WTC11 (cell line): ENCODE results near the gene PCDH9. TPM values are rescaled to one million over a fixed set of nuclear protein-coding genes. Genes with fewer than 3 reads are reported as not detected.

ENCODE experiments used
- ATAC-seq: fragments of 200-7000 bp; cut with Tn5 transposase; 2 replicates; pipeline ENCODE4 v1.10.0; 2021; ENCODE audit warnings: mild to moderate bottlenecking, moderate library complexity
- CTCF ChIA-PET: fragments of 300-600 bp; sonication (Branson Sonifier 250); formaldehyde crosslinking; loops from one replicate; lab custom pipeline; 2021; ENCODE audit warnings: antibody characterized with exemption; lab: Charles Lee
- POLR2A ChIA-PET: fragments of 350-600 bp; sonication (Branson Sonifier 250); formaldehyde crosslinking; loops from one replicate; lab custom pipeline; 2021; ENCODE audit warnings: antibody characterized with exemption; lab: Charles Lee
- DNase-seq: peaks from one replicate; pipeline ENCODE4 v3.0.0; 2021; ENCODE audit warnings: low spot score
- H3K27ac Mint-ChIP-seq: 2 replicates; pipeline ENCODE4 v1.8.0; 2021; ENCODE audit warnings: mixed read lengths
- H3K27me3 Mint-ChIP-seq: 2 replicates; pipeline ENCODE4 v1.8.0; 2021; ENCODE audit warnings: low read depth, mild to moderate bottlenecking, moderate library complexity, mixed read lengths
- H3K36me3 Mint-ChIP-seq: 2 replicates; pipeline ENCODE4 v1.8.0; 2021; ENCODE audit warnings: mixed read lengths
- H3K4me1 Mint-ChIP-seq: 2 replicates; pipeline ENCODE4 v1.8.0; 2022; ENCODE audit warnings: mixed read lengths
- H3K4me3 Mint-ChIP-seq: 2 replicates; pipeline ENCODE4 v1.8.0; 2021; ENCODE audit warnings: mild to moderate bottlenecking, moderate library complexity, mixed read lengths
- H3K9me3 Mint-ChIP-seq: 2 replicates; pipeline ENCODE4 v1.8.0; 2021; ENCODE audit warnings: mixed read lengths
- ARID4B ChIP-seq: sonication (generic); formaldehyde crosslinking; IDR thresholded peaks from 2 replicates; pipeline ENCODE4 v1.8.0; 2023; ENCODE audit warnings: missing genetic modification reagents, mild to moderate bottlenecking, borderline replicate concordance
- ELF4 ChIP-seq: sonication (generic); formaldehyde crosslinking; IDR thresholded peaks from 2 replicates; pipeline ENCODE4 v1.8.1; 2022; ENCODE audit warnings: low read depth, mild to moderate bottlenecking, moderate library complexity, missing genetic modification reagents
- NFE2L1 ChIP-seq: sonication (generic); formaldehyde crosslinking; IDR thresholded peaks from 2 replicates; pipeline ENCODE4 v1.8.1; 2023; ENCODE audit warnings: missing genetic modification reagents
- NFYB ChIP-seq: sonication (generic); formaldehyde crosslinking; conservative IDR thresholded peaks from 2 replicates; pipeline ENCODE4 v1.8.0; 2022; ENCODE audit warnings: low read depth, missing genetic modification reagents
- NR2C2 ChIP-seq: sonication (generic); formaldehyde crosslinking; IDR thresholded peaks from 2 replicates; pipeline ENCODE4 v1.8.0; 2022; ENCODE audit warnings: mild to moderate bottlenecking, missing genetic modification reagents
- PRDM15 ChIP-seq: sonication (generic); formaldehyde crosslinking; IDR thresholded peaks from 2 replicates; pipeline ENCODE4 v1.8.0; 2022; ENCODE audit warnings: missing genetic modification reagents
- PREB ChIP-seq: sonication (generic); formaldehyde crosslinking; IDR thresholded peaks from 2 replicates; pipeline ENCODE4 v1.8.1; 2022; ENCODE audit warnings: mild to moderate bottlenecking, missing genetic modification reagents, moderate library complexity, borderline replicate concordance
- SMAD4 ChIP-seq: sonication (generic); formaldehyde crosslinking; IDR thresholded peaks from 2 replicates; pipeline ENCODE4 v1.8.0; 2022; ENCODE audit warnings: mild to moderate bottlenecking, missing genetic modification reagents
- ZNF121 ChIP-seq: sonication (generic); formaldehyde crosslinking; IDR thresholded peaks from 2 replicates; pipeline ENCODE4 v1.8.0; 2023; ENCODE audit warnings: missing genetic modification reagents
- ZNF138 ChIP-seq: sonication (generic); formaldehyde crosslinking; conservative IDR thresholded peaks from 2 replicates; pipeline ENCODE4 v1.8.1; 2022; ENCODE audit warnings: mild to moderate bottlenecking, moderate library complexity, missing genetic modification reagents
- ZNF263 ChIP-seq: sonication (generic); formaldehyde crosslinking; IDR thresholded peaks from 2 replicates; pipeline ENCODE4 v1.8.1; 2022; ENCODE audit warnings: low read depth, mild to moderate bottlenecking, moderate library complexity, missing genetic modification reagents
- ZNF396 ChIP-seq: fragments of 250-450 bp; sonication (Bioruptor Pico); IDR thresholded peaks from 2 replicates; pipeline ENCODE4 v1.8.0; 2021; ENCODE audit warnings: mild to moderate bottlenecking, moderate library complexity, borderline replicate concordance
- ZNF416 ChIP-seq: fragments of 250-450 bp; sonication (Bioruptor Pico); IDR thresholded peaks from 2 replicates; pipeline ENCODE4 v1.9.0; 2021; ENCODE audit warnings: mild to moderate bottlenecking, inconsistent platforms
- ZSCAN18 ChIP-seq: fragments of 250-450 bp; sonication (Bioruptor Pico); IDR thresholded peaks from 2 replicates; pipeline ENCODE4 v2.1.2; 2022; ENCODE audit warnings: mild to moderate bottlenecking, moderate library complexity
- total RNA-seq: library from RNA; stranded (reverse); gene quantifications from 3 replicates; pipeline ENCODE4 v1.2.3, GENCODE V29; 2021
- TF ChIP-seq, protein P1 (sequence below): sonication (generic); formaldehyde crosslinking; IDR thresholded peaks from 2 replicates; pipeline ENCODE4 v1.8.1; 2023; ENCODE audit warnings: mild to moderate bottlenecking, missing genetic modification reagents, borderline replicate concordance
- TF ChIP-seq, protein P2 (sequence below): sonication (generic); formaldehyde crosslinking; IDR thresholded peaks from 2 replicates; pipeline ENCODE4 v1.8.0; 2023; ENCODE audit warnings: mild to moderate bottlenecking, missing genetic modification reagents
- TF ChIP-seq, protein P3 (sequence below): fragments of 250-450 bp; sonication (Bioruptor Pico); IDR thresholded peaks from 2 replicates; pipeline ENCODE4 v1.9.0; 2021; ENCODE audit warnings: mild to moderate bottlenecking
- TF ChIP-seq, protein P4 (sequence below): sonication (generic); formaldehyde crosslinking; conservative IDR thresholded peaks from 2 replicates; pipeline ENCODE4 v1.8.1; 2022; ENCODE audit warnings: mild to moderate bottlenecking, missing genetic modification reagents

PCDH9 gene
- total RNA-seq, 1 experiment from 2014 or later: 0.48 TPM

DNA sequence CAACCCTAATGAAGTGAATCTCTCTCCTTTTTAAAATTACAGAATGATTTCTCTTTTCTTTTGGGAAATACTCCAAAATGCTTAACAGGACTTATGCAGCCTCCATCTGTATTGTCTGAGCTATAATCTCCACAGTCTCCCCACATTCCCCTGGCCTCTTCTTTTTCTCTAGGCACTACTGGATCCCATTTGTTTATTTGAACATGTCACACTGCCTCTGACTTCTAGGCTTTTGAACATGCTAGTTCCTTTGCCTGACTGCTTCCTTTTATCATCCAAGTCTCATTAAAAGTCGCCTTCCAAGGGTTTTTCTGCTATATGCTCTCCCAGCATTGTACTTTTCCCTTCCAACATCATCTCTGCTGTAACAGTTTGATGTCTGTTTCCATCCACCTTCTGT, 548.7 kb downstream of the PCDH9 start (continued):
- TF ChIP-seq, protein P1, sequence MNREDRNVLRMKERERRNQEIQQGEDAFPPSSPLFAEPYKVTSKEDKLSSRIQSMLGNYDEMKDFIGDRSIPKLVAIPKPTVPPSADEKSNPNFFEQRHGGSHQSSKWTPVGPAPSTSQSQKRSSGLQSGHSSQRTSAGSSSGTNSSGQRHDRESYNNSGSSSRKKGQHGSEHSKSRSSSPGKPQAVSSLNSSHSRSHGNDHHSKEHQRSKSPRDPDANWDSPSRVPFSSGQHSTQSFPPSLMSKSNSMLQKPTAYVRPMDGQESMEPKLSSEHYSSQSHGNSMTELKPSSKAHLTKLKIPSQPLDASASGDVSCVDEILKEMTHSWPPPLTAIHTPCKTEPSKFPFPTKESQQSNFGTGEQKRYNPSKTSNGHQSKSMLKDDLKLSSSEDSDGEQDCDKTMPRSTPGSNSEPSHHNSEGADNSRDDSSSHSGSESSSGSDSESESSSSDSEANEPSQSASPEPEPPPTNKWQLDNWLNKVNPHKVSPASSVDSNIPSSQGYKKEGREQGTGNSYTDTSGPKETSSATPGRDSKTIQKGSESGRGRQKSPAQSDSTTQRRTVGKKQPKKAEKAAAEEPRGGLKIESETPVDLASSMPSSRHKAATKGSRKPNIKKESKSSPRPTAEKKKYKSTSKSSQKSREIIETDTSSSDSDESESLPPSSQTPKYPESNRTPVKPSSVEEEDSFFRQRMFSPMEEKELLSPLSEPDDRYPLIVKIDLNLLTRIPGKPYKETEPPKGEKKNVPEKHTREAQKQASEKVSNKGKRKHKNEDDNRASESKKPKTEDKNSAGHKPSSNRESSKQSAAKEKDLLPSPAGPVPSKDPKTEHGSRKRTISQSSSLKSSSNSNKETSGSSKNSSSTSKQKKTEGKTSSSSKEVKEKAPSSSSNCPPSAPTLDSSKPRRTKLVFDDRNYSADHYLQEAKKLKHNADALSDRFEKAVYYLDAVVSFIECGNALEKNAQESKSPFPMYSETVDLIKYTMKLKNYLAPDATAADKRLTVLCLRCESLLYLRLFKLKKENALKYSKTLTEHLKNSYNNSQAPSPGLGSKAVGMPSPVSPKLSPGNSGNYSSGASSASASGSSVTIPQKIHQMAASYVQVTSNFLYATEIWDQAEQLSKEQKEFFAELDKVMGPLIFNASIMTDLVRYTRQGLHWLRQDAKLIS (CRISPR knock-in tag): no peak
- no peak for TF ChIP-seq NFYB (CRISPR knock-in tag)
- TF ChIP-seq, all 79 proteins: peak for 0

GRCh38 chr13:66680031-66680430, 550.1 kb downstream of the PCDH9 start:
- H3K27ac Mint-ChIP-seq: no peak overlapping the region
- ChIA-PET CTCF (no interaction called here), POLR2A (no interaction called here)
- H3K4me1 Mint-ChIP-seq: no peaks in the 10 kb centered on the region
- peaks cover 4% of the 10 kb centered on the region; the same call in 1 of the 2 replicates for H3K27me3 Mint-ChIP-seq
- ATAC-seq (no peak), DNase-seq (no peak)
- H3K36me3 Mint-ChIP-seq: peaks cover 13% of the 10 kb centered on the region
- H3K9me3 Mint-ChIP-seq: peaks cover 22% of the 10 kb centered on the region
- H3K4me3 Mint-ChIP-seq: no peak overlapping the region
- TF ChIP-seq NR2C2 (CRISPR knock-in tag) (no peak), ZNF263 (no peak), ZNF121 (CRISPR knock-in tag) (no peak), PREB (CRISPR knock-in tag) (no peak), NFE2L1 (CRISPR knock-in tag) (no peak), ZNF138 (no peak), PRDM15 (CRISPR knock-in tag) (no peak), SMAD4 (CRISPR knock-in tag) (no peak), ZSCAN18 (CRISPR knock-in tag) (no peak), ELF4 (no peak), ZNF416 (CRISPR knock-in tag) (no peak), ARID4B (no peak), ZNF396 (CRISPR knock-in tag) (no peak)
- TF ChIP-seq, protein P2, sequence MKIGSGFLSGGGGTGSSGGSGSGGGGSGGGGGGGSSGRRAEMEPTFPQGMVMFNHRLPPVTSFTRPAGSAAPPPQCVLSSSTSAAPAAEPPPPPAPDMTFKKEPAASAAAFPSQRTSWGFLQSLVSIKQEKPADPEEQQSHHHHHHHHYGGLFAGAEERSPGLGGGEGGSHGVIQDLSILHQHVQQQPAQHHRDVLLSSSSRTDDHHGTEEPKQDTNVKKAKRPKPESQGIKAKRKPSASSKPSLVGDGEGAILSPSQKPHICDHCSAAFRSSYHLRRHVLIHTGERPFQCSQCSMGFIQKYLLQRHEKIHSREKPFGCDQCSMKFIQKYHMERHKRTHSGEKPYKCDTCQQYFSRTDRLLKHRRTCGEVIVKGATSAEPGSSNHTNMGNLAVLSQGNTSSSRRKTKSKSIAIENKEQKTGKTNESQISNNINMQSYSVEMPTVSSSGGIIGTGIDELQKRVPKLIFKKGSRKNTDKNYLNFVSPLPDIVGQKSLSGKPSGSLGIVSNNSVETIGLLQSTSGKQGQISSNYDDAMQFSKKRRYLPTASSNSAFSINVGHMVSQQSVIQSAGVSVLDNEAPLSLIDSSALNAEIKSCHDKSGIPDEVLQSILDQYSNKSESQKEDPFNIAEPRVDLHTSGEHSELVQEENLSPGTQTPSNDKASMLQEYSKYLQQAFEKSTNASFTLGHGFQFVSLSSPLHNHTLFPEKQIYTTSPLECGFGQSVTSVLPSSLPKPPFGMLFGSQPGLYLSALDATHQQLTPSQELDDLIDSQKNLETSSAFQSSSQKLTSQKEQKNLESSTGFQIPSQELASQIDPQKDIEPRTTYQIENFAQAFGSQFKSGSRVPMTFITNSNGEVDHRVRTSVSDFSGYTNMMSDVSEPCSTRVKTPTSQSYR: no peak
- TF ChIP-seq, protein P3, sequence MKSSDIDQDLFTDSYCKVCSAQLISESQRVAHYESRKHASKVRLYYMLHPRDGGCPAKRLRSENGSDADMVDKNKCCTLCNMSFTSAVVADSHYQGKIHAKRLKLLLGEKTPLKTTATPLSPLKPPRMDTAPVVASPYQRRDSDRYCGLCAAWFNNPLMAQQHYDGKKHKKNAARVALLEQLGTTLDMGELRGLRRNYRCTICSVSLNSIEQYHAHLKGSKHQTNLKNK (CRISPR knock-in tag): no peak
- TF ChIP-seq, protein P4, sequence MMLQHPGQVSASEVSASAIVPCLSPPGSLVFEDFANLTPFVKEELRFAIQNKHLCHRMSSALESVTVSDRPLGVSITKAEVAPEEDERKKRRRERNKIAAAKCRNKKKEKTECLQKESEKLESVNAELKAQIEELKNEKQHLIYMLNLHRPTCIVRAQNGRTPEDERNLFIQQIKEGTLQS (CRISPR knock-in tag): no peak
